Cerebellar cortex (tissue), 1 donor: ENCODE results near the gene PLCD1.
"Not testable (repeated sequence)": the region's sequence is repeated elsewhere in the genome, so short reads cannot be mapped to it uniquely, and the experiment has no call there.

Experiments
- DNase-seq: peaks from one replicate; pipeline ENCODE4 v3.0.0-alpha.2; 2015; ENCODE audit warnings: low spot score

The PLCD1 gene

DNA sequence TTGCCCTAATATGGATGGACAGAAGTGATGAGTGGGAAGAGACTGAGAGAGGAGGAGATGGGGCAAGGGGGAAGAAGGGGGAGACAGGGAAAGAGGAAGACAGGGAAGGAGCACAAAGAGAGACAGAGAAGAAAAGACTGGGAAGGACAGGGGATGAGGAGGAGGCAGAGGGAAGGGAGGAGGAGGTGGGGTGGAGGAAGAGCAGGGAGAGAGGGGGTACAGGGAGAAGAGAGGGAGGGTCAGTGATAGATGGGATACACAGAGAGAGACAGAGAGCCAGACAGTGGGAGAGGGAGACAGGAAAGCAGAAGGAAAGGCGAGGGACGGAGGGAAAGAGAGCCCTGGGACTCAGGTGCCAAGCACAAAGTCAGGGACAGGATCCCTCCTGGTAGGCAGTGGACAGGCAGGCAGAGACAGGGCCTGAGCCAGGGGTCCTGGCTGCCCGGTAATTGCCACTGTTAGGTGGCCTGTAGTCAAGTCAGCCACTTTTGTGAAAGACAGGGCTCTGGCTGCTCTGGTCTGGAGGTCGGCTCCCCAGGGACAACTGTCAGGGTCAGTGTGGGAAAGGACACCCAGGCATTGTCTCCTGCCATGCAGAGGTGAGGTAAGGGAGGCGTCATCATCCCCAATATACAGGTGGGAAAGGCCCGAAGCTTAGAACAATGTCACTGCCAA is 29.1 kb downstream of the PLCD1 start:
- DNase-seq, result no peak

DNA sequence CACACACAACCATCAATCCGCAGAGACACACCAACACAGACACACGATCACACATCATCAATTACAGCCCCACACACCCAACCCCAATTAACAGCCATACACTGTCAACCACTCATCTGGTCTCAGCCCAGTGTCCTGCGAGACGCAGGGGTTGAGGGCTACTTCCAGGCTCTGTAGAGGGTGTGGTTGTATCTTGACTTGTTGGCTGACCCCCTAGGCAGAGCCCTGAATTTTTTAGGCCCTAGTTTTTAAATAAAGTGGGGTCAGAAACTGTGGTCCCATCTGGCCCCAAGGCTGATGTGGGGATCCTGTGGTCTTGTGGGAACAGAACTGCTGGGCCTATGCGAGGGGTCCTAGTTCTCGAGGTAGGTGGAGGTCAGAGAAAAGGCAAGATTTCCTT is 29.6 kb downstream of the PLCD1 start:
- no peak for DNase-seq

DNA sequence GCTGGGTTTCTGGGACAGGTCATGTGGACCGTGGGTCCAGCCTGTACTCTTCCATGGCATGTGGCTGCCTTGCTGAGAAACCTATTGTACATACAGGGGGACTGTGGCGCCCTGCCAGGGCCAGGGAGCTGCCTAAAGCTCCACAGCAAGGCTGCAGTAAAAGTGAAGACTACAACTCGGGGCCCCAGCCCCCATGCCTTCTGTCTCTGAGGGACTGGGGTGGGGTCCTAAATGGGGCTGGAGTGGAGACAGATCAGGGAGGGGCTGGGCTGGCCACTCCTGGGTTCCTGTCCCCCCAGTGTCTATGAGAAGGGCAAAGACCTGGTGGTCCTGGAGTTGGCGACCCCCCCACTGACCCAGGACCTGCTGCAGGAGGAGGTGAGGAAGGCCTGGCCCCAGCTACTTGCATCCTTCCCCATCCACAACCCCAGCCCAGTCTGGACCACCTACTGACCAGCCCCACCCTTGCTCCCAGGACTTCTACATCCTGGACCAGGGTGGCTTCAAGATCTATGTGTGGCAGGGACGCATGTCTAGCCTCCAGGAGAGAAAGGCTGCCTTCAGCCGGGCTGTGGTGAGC is 31.6 kb downstream of the PLCD1 start:
- no peak for DNase-seq

DNA sequence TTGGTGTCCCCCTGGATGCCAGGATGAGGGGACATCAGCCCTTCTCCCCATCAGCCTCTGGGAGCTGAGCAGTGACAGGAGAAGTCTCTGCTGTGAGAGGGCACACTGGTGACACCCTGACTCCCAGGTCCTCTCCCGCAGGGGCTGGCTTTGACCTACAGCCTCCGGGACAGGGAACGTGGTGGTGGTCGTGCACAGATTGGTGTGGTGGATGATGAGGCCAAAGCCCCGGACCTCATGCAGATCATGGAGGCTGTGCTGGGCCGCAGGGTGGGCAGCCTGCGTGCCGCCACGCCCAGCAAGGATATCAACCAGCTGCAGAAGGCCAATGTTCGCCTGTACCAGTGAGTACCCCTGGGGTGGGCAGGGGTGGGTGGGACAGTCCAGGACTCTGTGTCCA is 32.1 kb downstream of the PLCD1 start:
- DNase-seq, result no peak

DNA sequence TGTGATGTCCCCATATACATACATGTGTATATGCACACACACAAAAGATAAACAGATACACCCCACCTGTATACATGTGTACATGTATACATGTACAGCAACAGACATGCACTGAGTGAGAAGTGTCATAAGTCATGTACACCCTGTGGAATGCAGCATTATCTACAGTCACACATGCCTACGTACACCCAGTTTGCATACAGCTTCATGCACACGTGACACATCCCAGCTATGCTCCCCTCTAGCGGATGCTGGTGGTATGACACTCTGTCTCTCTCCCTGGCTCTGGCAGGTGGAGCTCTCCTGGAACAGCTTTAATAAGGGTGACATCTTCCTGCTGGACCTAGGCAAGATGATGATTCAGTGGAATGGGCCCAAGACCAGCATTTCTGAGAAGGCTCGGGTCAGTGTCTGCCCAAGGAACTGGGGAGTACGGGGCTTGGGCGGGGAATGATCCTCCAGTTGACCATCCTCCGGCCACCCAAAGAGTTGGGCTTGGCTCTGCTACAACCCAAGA is 32.6 kb downstream of the PLCD1 start:
- DNase-seq, result peak; percentile 79

DNA sequence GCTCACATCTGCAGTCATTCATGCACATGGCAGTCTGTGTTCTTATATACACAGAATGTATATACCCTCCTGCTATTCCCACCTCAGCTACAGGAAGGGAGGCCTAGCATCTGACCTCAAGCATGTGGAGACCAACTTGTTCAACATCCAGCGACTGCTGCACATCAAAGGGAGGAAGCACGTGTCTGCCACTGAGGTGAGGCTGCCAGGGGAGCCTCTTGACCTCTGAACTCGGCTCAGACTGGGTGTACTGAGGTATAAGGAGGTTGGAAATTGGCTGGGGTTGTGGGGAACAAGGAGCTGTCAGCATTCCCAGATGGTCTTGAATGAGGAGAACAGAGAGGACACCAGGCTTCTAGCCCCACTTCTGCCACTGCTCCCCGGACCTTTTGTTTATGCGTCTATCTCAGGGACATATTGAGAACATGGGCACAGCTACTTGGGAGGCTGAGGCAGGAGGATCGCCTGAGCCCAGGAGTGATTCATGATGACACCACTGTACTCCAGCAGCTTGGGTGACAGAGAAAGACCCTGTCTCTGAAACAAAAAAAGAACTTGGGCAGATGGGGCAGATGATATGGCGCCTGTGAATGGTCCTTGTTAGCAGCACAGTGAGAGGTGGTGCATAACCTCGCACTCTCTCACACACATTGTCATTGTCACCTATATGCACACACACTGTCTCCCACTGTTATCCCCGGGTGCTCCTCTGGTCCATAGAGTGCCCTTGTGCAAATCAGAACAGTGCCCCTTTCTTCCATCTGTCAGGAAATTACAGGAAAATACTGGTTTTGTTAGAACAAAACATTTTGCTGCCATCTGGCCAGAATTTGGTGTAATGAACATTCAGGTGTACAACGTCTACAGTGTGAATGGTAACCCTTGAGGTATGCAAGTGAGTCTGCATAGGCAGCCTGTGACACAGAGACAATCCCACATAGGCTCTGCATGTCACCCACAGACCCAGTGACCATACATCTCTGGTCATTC is 33.5 kb downstream of the PLCD1 start:
- peak; percentile 93 for DNase-seq

DNA sequence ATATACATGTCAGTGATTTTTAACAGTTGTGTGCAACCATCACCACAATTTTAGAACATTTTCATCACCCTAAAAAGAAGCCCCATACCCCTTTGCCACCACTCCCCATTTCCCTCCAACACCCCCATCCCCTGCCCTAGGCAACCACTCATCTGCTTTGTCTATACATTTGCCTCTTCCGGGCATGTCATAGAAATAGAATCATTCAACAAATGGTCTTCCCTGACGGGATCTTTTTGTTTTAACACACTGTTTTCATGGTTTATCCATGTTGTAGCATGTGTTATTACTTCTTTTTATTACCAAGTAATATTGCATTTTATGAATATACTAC is 34.8 kb downstream of the PLCD1 start:
- DNase-seq, result no peak

DNA sequence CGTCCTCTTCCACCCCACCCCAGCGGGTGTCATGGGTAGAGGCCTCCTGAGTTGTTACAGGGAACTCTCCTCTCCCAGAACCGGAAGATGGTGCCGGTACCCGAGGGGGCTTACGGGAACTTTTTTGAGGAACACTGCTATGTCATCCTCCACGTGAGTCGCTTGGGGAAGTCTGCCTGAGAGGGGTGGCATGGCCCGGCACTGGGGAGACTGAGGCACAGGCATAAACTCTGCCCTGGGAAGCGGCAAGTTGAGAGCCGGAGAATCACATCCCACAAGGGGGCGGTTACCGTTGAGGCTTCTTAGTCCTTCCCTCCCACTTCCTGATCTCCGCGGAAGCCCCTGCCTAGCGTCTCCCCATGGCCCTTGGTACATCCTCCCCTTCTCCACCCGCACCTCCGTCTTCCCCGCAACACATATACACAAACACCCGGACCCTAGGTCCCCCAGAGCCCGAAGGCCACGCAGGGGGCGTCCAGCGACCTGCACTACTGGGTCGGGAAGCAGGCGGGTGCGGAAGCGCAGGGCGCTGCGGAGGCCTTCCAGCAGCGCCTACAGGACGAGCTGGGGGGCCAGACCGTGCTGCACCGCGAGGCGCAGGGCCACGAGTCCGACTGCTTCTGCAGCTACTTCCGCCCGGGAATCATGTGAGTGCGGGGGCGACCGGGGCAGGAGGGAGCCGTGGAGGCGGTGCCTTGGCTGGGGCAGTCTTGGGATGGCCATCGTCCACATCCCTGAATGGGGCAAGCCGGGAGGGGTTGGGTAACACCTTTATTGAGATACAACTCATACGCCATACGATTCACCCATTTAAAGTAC is 35.4 kb downstream of the PLCD1 start:
- peak; percentile 50 for DNase-seq

DNA sequence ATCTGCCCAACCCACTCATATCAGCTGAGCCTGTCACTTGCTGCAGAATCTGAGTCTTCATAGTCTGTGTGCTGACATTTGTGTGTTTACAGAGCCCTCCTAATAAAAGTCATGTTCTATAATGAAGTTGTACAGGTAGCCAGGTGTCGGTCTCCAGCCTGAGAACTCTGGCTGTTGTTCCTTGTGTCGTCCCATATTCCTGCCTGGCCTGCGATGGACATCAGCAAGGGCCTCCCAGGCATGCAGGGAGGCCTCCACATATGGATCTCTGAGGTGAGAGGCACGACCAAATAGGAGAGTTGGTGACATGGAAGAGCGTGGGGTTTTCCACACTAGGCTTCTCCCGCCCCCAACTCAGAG is 36.0 kb downstream of the PLCD1 start:
- no peak for DNase-seq

DNA sequence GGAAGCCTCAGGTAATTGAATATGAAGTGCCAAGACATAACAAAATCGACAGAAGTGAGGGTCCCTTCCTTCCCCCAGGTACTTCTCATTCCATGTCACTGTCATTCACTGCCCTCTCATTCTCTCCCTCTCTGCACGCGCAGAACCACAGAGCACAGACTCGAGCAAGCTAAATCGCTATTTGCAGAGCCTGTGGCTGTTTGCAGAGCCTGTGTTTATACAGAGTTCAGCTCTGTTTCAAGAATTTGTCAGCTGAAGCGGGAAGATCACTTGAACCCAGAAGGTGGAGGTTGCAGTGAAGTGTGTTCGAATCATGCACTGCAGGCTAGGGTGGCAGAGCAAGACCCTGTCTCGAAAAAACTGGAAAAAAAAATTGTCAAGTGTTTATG is 36.4 kb downstream of the PLCD1 start:
- DNase-seq, result no peak

DNA sequence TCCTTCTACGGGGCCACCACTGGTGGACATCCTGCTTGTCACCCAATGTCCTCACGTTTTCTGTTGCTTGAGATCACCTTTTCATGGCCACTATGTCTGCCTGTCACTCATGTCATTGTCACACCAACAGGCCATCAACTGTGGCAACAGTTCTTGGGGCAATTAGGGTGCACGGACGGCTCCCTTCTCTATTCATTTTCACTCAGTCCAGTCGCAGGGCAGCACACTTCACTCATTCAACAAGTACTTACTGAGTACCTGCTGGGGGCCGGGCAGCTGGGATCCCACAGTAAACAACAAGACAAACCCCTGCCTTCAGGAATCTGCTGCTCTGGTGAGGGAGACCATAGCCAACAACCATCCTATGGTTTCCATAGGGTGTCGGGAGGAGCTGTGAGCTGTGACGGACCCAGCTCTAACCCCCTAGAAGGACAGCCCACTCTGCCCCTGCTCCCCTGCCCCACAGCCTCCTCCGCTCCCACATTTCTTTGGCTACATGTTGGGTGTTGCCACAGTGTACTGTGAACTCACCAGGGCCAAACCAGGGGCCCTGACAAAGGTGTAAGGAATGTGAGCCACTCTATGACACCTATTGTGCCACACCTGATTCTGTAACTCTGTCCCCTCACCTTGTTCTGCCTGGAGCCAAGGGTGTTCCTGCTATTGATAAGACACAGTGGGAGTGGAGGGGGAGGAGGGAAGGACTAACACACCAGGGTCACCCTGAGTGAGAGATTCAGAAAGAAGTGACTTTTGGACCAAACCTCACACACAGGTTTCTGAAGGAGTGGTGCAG is 37.0 kb downstream of the PLCD1 start:
- DNase-seq, result no peak

DNA sequence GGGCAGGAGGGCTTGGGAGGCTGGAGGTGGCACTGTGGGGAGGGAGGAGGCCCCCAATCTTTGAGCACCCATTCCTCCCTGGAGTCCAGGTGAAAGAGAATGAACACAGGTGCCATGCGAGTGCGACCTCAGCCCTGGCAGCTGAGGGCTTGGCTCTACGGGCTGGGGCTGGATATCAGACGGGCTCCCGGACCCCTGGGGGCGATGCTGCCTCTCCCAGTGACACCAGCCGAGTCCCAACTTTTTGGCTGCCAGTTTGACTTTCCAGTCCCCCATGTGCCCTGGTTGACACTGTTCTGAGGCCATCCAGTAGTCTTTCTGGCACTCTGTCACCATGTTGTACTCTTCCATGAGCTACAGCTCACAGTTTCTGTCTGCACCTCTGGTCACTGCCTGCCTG is 37.6 kb downstream of the PLCD1 start:
- DNase-seq, result no peak

DNA sequence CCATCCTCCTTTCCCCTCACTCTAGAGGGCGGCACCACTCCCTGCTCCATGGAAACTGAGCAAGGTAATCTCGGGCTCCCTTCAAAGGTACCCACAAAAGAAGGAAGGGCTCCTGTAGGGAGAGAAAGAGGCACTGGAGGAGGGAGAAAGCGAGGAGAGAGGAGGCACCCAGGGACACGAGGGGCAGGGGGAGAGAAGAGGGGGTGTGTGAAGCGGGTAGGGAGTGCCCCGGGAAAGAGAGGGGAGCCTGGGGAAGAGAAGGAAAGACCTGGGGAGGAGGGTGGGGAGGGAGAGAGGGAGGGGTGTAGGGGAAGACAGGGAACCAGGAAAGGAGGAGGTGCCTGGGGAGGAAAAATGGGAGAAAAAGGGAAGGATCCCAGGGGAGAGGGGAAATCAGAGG is 38.3 kb downstream of the PLCD1 start:
- DNase-seq, result no peak

DNA sequence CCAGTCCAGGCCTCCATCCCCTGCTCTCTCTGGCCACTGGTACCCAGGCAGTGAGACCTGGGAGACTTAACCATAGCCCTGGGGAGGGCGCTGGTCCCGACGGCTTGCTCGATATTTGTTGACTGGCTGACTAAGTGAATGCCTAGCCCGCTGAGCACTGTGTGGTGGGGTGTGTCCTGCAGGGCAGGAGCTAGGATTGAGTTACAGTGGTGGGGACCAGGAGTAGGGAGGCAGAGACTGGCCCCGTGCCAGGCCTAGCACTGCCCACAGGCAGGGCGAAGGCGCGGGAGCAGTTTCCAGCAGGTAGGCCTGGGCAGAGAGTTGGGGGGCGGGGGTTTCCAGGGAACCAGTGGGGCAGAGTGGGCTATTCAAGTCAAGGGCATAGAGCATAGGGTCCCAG is 38.9 kb downstream of the PLCD1 start, which contains the start of gene VILL:
Gene VILL (plus strand): TSS at position 260 of the 400 bp plus-strand sequence. CDS start 2,887 bp downstream, outside the sequence.
- DNase-seq, result no peak

DNA sequence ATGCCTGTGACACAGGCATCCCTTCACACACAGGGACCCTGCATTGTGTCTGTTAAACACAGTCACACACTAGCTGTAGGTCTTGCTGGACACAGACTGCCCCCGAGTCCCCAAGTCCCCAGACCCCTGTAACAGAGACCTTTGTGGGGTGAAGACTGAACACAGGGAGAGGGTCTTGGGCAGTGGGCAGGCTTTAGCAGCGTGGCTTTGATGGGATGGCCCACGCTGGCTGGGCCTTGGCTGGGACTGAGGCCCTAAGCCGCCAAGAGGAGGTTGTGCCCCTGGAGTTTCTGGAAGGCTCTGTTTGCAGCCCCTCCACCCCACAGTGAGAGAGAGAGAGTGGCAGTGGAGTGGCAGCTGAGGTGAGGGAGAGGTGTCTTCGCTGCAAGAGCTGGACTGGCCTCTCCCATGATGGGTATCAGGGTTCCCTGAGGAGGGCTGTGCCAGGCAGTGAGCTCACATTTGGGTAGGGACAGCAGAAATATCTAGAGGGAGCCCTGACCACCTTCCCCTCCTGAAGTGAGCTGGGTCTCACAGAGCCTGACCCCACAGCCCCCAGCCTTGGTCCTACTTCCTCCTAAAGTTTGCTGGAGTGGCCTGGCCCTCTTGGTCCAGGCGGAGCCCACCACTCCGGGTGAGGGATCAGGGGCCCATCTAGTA is 39.5 kb downstream of the PLCD1 start:
- DNase-seq, result no peak

DNA sequence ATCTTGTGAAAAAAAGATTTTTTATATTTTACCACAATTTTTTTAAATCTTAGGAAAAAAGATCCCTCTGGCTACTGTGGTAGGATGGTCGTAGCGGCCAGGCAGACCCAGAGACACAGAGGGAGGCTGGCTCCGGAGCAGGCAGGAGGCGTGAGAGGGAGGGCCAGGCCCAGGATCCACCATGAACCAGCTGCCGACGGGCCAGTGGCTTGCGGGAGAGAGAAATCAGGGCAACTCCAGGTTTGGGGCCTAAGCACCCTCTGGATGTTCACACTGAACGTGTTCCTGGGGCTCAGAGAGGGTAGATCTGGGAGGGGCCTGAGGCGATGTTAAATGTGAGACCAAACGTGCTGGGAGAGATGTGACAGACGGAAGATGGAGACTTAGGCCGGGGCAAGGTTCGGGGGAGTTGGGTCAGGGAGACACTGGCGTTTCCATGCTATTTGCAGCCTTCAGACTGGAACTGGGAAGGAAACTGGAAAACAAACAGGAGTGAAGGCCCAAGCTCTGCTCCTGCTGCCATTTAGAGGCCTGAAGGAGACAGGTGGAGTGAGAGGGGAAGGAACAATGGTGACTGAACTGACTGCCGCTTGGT is 40.4 kb downstream of the PLCD1 start:
- no peak for DNase-seq

DNA sequence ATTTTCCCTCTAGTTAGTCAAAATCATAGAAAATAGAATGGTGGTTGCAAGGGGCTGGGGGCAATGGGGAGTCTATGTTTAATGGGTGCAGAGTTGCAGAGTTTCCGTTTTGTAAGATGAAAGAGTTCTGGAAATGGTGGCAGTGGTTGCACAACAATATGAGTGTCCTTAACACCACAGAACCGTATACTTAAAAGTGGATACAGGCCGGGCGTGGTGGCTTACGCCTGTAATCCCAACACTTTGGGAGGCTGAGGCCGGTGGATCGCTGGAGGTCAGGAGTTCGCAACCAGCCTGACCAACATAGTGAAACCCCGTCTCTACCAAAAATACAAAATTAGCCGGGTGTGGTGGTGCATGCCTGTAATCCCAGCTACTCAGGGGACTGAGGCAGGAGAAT is 41.1 kb downstream of the PLCD1 start:
- not testable (repeated sequence) for DNase-seq

DNA sequence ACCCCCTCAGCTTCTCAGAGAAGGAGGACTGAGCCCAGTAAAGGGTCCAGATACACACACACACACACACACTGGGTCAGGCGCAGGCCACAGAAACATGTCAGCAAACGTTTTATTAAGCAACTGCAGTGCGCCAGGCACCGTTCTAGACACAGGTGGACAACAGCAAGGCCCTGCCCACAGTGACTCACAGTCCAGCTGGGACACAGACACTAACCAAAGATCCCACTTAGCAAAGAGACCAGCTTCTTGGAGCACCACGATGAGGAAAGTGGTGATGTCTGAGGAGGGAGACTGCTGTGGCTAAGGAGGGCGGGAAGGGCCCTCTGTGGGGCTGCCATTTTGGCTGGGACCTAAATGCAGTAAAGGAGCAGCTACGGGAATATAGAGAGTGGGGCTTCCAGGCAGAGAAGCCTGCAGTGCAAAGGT is 41.7 kb downstream of the PLCD1 start:
- DNase-seq, result no peak

DNA sequence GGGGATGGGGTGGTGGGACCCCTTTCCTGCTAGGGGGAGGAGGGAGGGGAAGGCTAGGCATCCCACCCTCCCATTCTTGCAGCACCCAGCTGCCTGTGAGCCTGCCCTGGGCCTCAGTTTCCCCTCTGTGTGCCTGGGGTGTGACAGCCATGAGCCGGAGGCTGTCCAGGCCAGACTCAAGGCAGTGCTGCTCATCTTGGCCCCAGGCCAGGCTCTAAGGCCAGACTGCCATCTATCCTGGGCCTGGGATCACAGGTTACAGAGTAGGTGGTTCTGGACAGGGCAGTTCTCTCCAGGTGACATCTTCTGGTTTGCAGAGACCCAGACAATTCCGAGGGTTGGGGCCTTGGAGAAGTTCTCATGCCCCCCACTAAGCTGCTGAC is 42.1 kb downstream of the PLCD1 start:
- DNase-seq, result no peak
